Right lobe of liver (tissue), 6 donors: Measurements from ENCODE around the gene PTPRT. TPM values are rescaled to one million over a fixed set of nuclear protein-coding genes. Genes with fewer than 3 reads are reported as not detected.

ENCODE experiments used
- ATAC-seq, 4 donors: fragments of 200-7000 bp; cut with Tn5 transposase; one replicate each; pipeline ENCODE4 v1.9.1; 2020; ENCODE audit warnings: mild to moderate bottlenecking in 4 of 4, moderate library complexity in 4 of 4
- DNase-seq, 3 donors: peaks; one replicate each; pipeline ENCODE4 v3.0.0-alpha.2; 2020
- H3K27ac ChIP-seq, 3 donors: fragments of 200-600 bp; one replicate each; pipeline ENCODE4 v1.8.0; 2022
- H3K27me3 ChIP-seq, 2 donors: fragments of 200-600 bp; one replicate each; pipeline ENCODE4 v1.8.0; 2022
- H3K36me3 ChIP-seq, 4 donors: fragments of 200-600 bp; sonication (generic) in 1 of 4; one replicate each; pipeline versions ENCODE4 v1.5.1 to v1.8.0; 2017 to 2022; ENCODE audit warnings: control low read depth in 1 of 4
- H3K4me1 ChIP-seq, 4 donors: fragments of 200-600 bp; sonication (generic) in 1 of 4; one replicate each; pipeline versions ENCODE4 v1.5.1 to v1.8.0; 2017 to 2022; ENCODE audit warnings: control low read depth in 1 of 4
- H3K4me3 ChIP-seq, 3 donors: fragments of 200-600 bp; one replicate each; pipeline ENCODE4 v1.8.0; 2022
- H3K9me3 ChIP-seq, 4 donors: fragments of 200-600 bp; sonication (generic) in 1 of 4; one replicate each; pipeline versions ENCODE4 v1.5.1 to v1.8.0; 2017 to 2022; ENCODE audit warnings: control low read depth in 1 of 4
- CTCF ChIP-seq, 4 donors: fragments of 200-600 bp in 3 of 4; fragments of 450-650 bp in 1 of 4; IDR thresholded peaks; one replicate each; pipeline versions ENCODE4 v1.5.1 to v1.8.0; 2016 to 2022; ENCODE audit warnings: antibody characterized with exemption in 4 of 4, mild to moderate bottlenecking in 2 of 4
- POLR2A ChIP-seq: fragments of 450-650 bp; IDR thresholded peaks from one replicate; pipeline ENCODE4 v1.6.1; 2017; ENCODE audit warnings: antibody characterized with exemption, mild to moderate bottlenecking
- WGBS: methylation state at CpG from one replicate; pipeline ENCODE4 v1.1.6; 2018; ENCODE audit warnings: low coverage, low lambda C conversion rate; ENCODE audit not compliant: insufficient coverage; ENCODE audit errors: missing lambda C conversion rate; 5-methylcytosine and 5-hydroxymethylcytosine counted together
- intact Hi-C, 2 donors: fragments of 100-400 bp; cut with DNase I; formaldehyde crosslinking; loops; one replicate each; pipeline versions ENCODE4 v1.11.2 to v1.14.1; 2022
- total RNA-seq, 6 experiments: library from RNA; depleted of rRNA in 2 of 6; stranded (reverse); fragments of >200 nt in 2 of 6; fragmentation: NEBNext Ultra II Directional in 3 of 6; extraction: Animal tissue kit (Norgen Biotek cat#: 25700) in 3 of 6; gene quantifications; one replicate each; pipeline versions ENCODE4 v1.1.0 to v1.2.4, GENCODE V29; 2016 to 2023
- donor health status: DM: no; HTN: yes; CAD: no.
- donor health status: DM: no; HTN: no; CAD: no.
- donor health status: DM: no; HTN: no; CAD: no.
- donor health status: DM: no; HTN: yes; CAD: no.
- donor health status: DM: no; HTN: yes; CAD: no.

PTPRT gene
- total RNA-seq, 6 experiments from 2014 or later: 0.18 to 1.0 (median 0.51) TPM

GRCh38 chr20:42429761-42430458 lies 759.8 kb downstream of the PTPRT start:
- Histone ChIP-seq H3K36me3 (no peaks in the 10 kb centered on the region), H3K27ac (no peak overlapping the region), H3K4me1 (no peaks in the 10 kb centered on the region), H3K9me3 (no peaks in the 10 kb centered on the region), H3K4me3 (no peak overlapping the region), H3K27me3 (no peaks in the 10 kb centered on the region)
- TF ChIP-seq CTCF (IDR thresholded peaks at IDR 0.05): no peak
- no peak for TF ChIP-seq POLR2A
- no peak for ATAC-seq
- intact Hi-C loops: no loop called here
- WGBS: 58% methylated on average over 7 of the region's 8 CpGs
- no peak for DNase-seq

GRCh38 chr20:42419814-42420532 lies 769.7 kb downstream of the PTPRT start:
- Histone ChIP-seq H3K27me3 (no peaks in the 10 kb centered on the region), H3K27ac (no peak overlapping the region), H3K4me1 (no peaks in the 10 kb centered on the region), H3K9me3 (no peaks in the 10 kb centered on the region), H3K36me3 (no peaks in the 10 kb centered on the region), H3K4me3 (no peak overlapping the region)
- intact Hi-C loops: no loop called here
- 40% methylated on average over 13 of the region's 15 CpGs for WGBS
- DNase-seq (no peak), ATAC-seq (no peak)
- TF ChIP-seq CTCF (IDR thresholded peaks at IDR 0.05): no peak
- TF ChIP-seq POLR2A: no peak

GRCh38 chr20:42406826-42407225 lies 782.9 kb downstream of the PTPRT start:
- intact Hi-C loops: no loop called here
- Histone ChIP-seq H3K36me3 (no peaks in the 10 kb centered on the region), H3K27ac (no peak overlapping the region), H3K4me3 (no peak overlapping the region), H3K9me3 (no peaks in the 10 kb centered on the region), H3K27me3 (no peaks in the 10 kb centered on the region), H3K4me1 (no peaks in the 10 kb centered on the region)
- TF ChIP-seq CTCF (IDR thresholded peaks at IDR 0.05) (no peak), POLR2A (no peak)
- no peak for ATAC-seq
- no peak for DNase-seq
- 41% methylated on average over 2 of the region's 2 CpGs for WGBS

- H3K4me3 ChIP-seq: no peak overlapping the region
- TF ChIP-seq CTCF (IDR thresholded peaks at IDR 0.05) (no peak), POLR2A (no peak)
- no peaks in the 10 kb centered on the region for H3K9me3 ChIP-seq
- no peaks in the 10 kb centered on the region for H3K27me3 ChIP-seq
- no peaks in the 10 kb centered on the region for H3K36me3 ChIP-seq
- ATAC-seq (no peak), DNase-seq (no peak)
- WGBS: 57% methylated on average over 5 of the region's 5 CpGs
- H3K4me1 ChIP-seq: no peaks in the 10 kb centered on the region
- H3K27ac ChIP-seq: no peak overlapping the region
- intact Hi-C loops: no loop called here
Observed at GRCh38 chr20:42402455-42402854, 787.3 kb downstream of the PTPRT start.
